Inflammatory macrophage (primary cell): ENCODE data around the gene L2HGDH.
"Not testable (repeated sequence)": the region's sequence is repeated elsewhere in the genome, so short reads cannot be mapped to it uniquely, and the experiment has no call there.

Experiments
- DNase-seq, 2 donors: peaks; one replicate each; pipeline ENCODE4 v3.0.0-alpha.2; 2020 to 2022
- total RNA-seq, 18 experiments: gene quantifications; one replicate each; lab custom pipeline; 2026; ENCODE audit warnings: mixed read lengths in 6 of 18, inconsistent platforms in 2 of 18; lab: John Stamatoyannopoulos, UW

Gene L2HGDH
- 4.2 to 11.8 (median 7.2) reads per million in 18 experiments for total RNA-seq

DNA sequence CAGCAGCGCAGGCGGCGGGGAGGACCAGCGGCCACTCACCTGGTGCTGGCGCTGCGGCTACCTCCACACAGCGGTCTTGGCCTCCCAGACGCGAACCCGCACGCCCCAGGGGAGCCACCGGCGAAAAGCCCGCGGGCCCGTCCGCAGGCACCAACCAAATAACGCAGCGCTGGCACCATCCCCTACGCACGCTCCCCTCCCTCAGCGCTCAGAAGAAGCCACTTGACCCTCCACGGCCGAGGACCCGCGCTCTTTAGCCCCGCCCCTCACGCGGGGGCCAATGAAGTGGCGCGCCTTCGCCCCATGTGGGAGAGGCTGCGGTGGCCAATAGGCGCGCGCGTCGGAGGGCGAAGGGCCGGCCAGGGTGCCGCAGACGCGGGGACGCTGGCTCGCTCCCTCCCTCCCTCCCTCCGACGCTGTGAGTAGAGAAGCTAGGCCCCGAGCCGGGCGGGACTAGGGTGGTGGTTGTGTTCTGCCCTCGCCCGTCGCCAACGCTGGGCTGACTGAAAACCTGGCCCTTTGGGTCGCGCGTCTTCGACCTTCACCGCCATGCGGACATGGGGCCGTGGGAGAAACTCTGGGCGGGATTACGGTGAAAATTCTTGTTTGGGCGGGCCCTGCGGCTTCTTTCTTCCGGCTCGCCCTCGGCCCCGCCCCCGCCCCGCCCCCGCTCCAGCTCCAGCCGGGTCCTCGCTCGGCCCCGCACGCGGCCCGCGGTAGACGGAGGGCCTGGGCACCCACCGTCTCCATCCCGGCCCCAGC, at the start of gene L2HGDH, which contains the start of gene DMAC2L:
Gene L2HGDH, minus strand, starts transcription at position 258 of the 762 bp plus-strand sequence. Its CDS starts 79 bp downstream, at position 179.
Gene DMAC2L, plus strand, starts transcription at position 353 of the 762 bp plus-strand sequence. CDS start 9,164 bp downstream, outside the sequence.
- peak; percentile 95 to 96 for DNase-seq

DNA sequence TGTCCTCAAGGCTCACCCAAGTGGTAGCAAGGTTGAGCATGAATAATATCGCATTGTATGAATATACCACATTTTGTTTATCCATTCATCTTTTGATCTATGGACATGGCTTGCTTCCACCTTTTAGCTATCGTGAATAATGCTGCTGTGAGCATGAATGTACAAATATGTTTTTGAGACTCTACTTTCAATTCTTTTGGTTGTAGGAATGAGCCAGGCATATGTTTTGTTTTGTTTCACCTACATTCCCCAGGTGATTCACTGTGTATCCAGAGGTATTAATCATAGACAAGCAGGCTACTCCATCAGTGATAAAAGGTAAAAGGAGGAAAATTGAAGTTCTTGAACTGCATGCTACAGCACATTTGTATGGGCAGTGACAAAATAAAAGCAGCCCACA, 48.8 kb upstream of the L2HGDH start:
- no peak for DNase-seq

DNA sequence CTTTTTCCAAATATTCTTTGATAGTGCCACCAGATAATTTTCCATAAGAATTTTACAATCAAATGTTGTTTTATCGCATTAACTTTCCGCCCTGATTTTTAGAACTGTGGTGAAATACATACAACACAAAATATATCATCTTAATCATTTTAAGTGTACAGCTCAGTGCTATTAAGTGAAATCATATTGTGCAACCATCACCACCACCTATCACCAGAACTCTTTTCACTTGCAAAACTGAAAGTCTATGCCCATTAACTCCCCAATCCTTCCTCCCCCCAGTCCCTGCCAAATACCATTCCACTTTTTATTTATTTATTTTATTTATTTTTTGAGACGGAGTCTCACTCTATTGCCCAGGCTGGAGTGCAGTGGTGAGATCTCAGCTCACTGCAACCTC, 48.1 kb upstream of the L2HGDH start:
- DNase-seq: no peak

DNA sequence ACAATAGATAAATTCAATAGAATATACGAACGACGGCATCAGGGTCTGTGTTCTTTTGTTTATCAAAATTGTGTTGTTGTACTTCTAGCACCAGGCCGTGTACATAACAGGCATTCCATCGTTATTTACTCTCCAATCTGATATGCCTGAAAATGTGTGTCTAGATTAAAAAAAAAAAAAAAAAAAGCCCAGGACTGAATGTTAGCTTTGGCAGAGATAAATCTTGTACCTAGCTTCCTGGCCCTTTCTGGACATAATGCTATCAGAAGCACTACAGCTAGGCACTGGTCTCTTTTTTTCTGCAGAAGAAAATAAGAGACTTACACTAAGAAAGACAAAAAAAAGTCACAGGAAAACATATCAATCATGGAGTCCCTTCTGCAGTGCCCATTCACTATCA, 47.6 kb upstream of the L2HGDH start:
- DNase-seq: no peak

DNA sequence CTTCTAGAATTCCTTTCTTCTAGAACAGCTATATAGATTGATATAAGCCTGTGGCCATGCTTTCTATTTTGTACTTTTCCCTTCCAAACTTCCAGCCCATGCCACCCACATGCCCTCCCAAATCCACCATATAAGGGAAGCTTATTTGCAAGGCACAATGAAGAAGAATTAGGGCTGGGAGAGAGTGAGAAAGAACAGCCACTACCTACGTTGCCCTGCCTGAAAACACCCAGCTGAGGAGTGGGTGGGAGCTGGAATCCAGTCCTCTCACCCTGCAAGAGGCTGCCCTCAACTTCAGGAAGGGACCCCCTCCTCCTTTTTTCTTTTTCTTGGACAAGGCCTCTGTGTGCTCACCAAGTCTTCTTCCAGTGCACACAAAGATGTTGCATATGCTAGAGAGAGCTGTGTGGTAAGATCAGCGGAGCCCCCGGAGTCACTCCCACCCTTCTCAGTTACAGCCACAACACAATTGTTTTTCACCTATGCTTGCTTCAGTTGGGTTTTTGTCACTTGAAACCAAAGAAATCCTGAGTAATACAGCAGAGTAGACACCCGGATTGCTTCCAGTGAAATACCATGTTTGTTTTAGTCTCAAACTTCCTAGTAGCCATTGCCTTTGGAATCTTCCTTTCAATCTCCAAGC, 45.8 kb upstream of the L2HGDH start:
- no peak for DNase-seq

DNA sequence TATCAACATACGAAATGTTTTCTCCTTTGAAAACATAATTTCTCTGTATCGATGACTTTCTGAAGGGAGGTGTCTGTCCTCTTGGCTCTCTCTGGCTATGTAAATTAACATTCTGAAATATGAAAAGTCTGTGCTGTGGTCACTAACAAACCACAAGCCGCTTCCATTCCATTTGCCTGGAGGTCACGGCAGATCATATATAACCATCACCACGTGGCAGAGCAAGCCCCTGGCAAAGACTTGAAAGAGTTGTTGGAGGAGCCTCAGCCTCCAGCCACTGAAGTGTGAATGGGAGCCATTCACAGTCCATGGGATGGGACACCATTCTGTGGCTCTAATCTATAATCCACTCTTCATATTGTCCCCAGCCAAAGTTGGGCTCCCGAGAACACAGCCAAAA, 45.1 kb upstream of the L2HGDH start:
- no peak for DNase-seq

DNA sequence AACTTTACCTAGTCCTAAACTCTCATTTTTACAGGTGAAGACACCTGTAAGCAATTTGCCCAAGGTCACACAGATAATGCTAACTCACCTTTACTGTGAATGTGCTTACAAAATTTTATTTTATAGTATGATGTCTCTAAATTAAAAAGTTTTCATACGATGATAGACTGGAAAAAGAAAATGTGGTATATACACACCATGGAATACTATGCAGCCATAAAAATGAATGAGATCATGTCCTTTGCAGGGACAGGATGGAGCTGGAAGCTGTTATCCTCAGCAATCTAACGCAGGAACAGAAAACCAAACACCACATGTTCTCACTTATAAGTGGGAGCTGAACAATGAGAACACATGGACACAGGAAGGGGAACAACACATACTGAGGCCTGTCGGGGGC, 44.3 kb upstream of the L2HGDH start:
- not testable (repeated sequence) for DNase-seq

DNA sequence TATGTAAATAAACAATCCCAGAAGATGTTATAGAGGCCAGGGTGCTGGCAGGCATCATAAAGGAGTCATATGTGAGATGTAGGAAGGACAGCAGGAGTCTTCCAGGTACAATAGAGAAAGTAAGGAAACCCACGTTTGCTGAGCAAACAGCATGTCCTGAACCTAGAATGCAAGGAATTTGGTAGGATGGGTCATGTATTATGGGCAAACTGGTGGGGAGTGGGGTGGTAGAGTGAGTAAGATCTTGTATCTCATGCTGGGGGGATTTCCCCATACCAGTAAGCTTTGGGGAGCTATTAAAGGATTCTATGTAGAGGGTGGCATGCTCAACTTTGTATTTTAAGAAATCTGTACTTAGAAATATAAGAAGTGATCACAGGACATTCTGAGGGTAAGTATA, 43.7 kb upstream of the L2HGDH start:
- DNase-seq: no peak

DNA sequence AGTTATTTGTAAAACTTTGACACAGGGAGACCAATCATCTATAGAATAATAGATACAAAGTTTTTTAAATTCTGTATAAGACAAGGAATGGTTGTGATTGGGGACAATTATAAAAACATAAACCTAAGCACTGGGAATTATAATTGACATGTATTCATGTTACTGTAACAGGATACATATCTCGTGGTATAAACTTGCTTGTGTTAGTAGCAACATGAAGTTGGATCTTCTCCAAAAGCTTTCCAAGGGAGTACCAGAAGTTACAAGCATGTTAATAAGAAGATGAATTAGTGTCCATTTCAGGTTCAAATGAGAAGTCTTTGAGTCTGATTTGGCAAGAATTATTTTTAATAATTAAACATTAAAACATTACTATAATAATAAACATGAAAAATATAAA, 42.5 kb upstream of the L2HGDH start:
- DNase-seq: no peak

DNA sequence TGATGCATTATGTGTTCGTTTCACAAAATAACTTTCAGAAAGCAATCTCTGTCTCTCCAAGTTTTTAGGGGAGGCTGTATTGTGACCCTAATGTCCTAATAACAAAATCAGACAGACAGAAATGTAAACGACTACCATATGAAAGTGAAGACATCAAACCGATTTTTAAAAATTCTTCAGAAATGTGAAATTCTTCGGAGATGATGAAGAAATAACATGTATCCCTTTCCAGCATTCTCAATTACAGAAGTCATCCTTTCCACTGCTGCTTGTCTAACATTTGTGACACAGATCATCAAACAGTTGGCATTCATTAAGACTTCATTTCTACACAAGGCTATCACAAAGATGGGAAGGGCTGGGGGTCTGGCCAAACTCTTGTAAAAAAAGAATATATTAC, 41.1 kb upstream of the L2HGDH start:
- no peak for DNase-seq

DNA sequence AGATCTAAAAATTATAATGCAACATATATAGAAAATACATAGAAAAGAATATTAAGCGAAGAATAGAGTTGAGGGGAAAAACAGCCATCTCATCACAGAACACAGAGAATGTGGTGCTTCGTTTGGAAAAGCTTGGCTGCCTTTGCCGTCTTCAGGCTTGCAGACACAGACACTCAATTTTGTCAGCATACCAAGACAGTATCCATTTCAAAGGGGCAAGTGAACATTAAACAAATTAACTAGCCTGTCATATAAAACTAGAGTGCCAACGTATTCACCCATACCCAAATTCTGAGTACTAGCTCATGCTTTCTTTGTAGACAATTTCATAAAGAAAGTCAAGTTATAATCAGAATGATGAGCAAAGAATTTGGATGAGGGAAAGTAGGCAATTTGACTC, 40.6 kb upstream of the L2HGDH start:
- DNase-seq: no peak

DNA sequence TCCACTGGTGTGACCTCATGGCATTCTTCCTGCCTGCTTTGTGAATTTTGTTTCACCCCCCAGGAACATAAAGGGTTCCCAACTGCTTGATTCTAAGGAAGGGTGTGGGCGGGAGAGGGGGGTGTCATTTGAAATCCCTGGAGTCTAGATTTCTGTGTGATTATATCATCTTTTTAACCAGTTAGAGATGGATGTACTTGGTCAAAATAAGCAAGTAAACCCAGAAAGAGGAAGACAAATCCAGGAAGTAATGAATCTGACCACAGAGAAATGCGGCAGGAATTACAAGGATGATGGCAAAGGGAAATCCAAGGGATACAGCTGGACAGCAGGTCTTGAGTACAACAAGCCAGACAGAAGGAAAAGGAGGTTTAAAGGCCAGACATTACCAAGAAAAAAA, 38.9 kb upstream of the L2HGDH start:
- peak; percentile 15 to 39 for DNase-seq

DNA sequence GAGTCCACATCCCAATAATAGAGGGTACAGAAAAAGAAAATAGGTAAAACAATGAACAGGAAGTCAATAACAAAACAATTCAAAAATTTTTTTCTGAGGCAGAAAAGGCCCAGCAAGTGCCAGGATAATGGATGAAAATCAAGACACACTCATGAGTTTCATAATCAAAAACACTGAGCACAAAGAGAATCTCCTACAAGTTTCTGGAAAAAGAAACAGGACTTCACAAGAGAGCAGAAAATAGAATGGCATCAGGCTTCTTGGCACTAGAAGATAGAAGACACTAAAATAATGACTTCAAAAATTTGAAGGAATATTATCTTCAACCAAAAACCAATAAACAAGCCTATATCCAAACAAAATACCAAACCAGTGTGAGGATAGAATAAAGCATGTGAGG, 36.9 kb upstream of the L2HGDH start:
- DNase-seq: no peak

DNA sequence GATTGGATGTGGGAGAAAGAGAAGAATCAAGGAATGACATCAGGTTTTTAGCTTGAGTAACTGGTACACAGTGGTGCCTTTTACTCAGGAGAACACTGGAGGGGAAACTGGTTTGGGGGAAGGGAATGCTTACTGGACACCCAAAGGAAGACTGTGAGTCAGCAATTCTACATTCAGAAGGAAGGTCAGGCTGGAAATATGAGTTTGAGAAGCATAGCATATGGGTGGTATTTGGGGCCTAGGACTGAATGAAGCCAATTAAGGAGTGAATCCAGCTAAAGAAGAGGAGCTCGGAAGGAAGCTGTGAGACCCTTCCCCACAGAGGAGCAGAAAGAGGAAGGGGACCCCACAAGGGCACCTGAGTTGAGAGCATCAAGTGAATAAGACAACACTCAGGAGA, 35.5 kb upstream of the L2HGDH start:
- no peak for DNase-seq

DNA sequence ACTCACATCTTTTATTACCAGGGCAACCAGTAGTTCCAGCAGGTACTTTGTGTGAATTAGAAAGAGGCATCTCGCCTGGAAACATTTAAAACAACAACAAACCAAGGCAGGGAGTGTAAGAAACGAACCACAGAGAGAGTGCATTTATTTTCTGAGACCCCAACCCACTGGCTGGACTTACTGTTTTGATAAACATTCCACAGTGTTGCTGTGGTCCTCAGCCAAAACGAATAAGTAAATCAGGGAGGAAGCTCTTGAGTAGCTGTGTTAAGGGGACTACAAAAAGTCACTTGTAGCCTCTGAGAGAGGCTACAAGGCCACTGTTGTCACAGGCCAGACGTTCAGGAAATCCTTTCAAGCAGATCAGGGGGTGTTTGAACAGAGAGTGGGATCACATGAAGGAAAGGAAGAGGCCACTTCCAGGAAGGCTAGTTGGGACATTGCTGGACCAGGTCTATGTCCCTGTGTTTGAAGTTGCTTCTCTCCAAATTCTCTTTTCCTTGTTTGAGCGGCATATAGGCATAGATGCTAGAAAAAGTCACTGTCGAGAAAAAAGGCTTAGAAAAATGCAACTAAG, 33.9 kb upstream of the L2HGDH start:
- DNase-seq: no peak

DNA sequence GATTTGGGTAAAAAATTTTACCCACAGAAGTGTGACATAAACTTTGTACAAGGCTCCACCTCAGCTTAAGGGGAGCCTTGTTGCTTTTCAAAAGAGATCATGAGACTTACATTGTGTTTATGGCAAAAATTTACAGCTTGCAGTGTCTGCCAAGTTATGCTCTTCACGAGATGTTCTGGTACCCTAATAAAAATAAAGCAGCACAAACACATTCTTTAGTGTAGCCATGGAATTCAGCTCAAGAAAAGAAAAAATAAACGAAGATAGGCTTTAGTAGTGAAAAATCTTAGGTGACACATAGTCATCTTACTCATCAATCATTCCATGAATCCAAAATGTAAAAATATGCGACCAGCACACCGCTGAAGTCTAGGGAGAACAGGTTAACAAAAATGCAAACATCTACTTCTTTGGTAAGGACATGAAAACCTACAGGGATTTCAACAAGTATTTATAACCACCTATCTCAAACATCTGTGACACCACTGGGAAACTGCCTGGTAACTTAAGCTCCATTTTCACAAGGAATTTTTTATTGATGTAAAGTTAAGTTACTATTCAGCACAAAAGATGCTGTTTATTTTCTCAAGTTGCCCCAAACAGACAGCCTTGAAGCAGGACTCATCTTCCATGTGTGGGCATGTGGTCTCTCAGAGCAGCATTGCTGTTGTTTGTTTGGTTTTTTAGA, 33.0 kb upstream of the L2HGDH start:
- no peak for DNase-seq

DNA sequence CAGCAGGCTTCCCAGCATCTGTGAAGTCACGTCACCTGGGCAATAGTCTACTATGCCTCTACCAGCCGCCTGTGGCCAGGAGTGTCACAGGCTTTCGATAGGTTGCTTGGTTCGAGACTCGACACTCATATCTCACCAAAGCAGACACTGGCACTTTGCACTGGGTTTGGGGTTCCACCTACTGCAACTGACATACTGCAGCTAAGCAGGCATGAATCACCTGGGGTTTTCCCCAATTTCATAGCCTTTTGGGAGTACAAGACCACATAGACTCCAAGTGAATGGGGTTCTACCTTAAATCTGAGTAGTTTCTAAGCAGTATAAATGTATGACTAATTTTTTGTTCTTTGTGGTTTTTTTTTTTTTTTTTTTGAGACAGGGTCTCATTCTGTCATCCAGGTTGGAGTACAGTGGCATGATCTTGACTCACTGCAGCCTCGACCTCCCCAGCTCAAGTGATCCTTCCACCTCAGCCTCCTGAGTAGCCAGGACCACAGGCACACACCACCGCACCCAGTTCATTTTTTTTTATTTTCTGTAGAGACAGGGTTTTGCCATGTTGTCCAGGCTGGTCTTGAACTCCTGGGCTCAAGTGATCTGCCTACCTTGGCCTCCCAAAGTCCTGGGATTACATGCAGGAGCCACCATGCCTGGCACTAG, 32.2 kb upstream of the L2HGDH start:
- no peak for DNase-seq

DNA sequence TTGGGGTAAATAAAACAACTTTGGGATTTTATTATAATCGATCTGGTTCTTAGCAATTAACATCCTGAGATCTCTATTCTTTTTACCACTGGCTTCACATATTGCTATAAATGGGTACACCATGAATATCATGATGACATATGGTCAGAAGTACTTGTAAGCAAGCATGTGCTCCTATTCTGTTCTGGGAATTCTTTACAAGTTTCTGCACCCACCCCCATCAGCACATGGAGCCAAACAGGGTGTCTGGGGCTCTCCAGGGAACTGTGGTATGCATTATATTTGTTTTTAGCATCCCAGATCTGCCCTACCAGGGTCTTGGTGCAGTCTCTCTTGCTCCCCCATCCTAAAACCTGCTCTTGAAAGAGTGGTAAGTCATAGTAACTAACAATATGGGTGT, 31.4 kb upstream of the L2HGDH start:
- no peak for DNase-seq

DNA sequence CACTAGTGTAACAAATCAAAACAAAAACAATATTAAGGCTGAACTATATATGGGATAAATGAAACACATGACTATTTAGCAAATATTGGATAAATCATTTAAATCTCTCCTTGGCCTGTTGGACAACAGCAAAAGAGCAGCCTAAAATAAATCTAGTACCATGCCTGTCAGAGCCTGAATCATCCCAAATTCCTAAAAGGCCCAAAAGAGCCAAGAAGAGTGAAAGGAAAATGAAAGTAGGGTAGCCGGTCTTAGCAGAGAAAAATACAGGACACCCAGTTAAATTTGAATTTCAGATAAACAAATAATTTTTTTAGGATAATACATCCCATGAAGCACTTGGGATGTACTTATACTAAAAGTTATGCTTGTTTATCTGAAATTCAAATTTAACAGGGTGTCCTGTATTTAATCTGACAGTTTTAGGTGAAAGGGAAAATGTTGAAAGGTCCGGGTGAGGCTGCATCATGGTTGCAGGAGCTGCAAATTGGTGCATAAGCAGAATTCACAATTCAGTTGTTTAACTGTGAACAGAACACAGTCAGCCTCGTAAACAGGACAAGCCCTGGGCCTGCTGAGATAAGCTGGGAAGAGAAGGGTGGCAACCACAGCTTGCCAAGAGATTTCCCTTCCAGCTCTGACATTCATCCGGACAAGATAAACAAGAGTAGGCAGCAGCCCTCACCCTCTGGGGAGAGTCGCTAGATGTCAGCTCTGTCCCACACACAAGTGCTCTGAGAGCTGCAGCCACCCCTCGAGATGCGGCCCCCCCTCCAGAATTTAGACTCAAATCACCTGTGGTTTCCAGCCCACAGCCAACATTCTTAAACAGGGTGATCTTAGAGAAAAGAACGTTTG, 30.4 kb upstream of the L2HGDH start:
- no peak for DNase-seq

DNA sequence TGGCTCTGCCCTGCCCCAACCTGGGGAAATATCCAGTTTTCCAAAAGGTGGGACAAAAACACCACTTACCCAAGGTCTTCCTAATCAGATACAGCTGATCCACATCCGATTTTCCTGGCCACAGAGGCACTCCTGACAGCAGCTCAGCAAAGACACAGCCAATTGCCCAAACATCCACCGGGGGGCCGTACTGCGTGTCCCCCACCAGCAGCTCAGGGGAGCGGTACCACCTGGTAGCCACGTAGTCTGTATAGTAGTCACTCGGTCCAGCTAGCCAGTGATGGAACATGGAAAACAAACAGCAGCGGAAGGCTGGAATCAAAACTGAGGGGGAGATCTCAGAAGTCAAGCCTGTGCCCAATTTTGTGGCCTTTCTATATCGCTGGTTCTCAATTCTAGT, 28.9 kb upstream of the L2HGDH start:
- no peak for DNase-seq

DNA sequence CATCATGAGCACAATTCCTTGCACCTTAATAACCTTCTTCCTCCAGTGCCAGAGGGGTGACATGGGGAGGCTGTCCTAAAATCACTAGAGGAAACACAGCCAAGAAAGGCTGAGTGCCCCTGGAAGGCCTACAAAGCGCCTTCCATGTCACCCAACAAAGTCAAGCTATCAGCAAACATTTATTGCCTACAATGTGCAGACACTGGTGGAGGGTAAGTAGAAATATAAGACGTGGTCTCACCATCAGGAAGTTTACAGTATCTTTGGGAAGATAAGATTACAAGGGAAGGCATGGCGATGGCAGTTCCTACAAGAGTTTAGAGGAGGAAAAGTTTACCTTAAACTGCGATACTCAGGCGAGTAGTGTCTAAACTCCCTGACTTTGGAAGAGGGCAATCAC, 28.0 kb upstream of the L2HGDH start:
- no peak for DNase-seq
